Epithelial cell of esophagus (primary cell): Measurements from ENCODE around the gene FITM1.

Source experiments
- DNase-seq: peaks from one replicate; pipeline ENCODE4 v3.0.0; 2010; ENCODE audit warnings: low read depth
- H3K4me3 ChIP-seq: 2 replicates; pipeline ENCODE4 v1.5.1; 2011; ENCODE audit warnings: mild to moderate bottlenecking, low read length, control low read depth
- TF ChIP-seq, protein P1 (sequence below): IDR thresholded peaks from 2 replicates; pipeline ENCODE4 v1.5.1; 2011; ENCODE audit warnings: low read depth, mild to moderate bottlenecking, low read length, control low read depth, inconsistent platforms; ENCODE audit not compliant: insufficient read depth; ENCODE audit errors: missing control alignments

Gene FITM1

GRCh38 chr14:24171422-24172260 lies 41.2 kb downstream of the FITM1 start, which contains the start of gene REC8:
TSS of gene REC8 (plus strand) at chr14:24172080. CDS start at chr14:24172553, 473 bp downstream.
- TF ChIP-seq, protein P1, sequence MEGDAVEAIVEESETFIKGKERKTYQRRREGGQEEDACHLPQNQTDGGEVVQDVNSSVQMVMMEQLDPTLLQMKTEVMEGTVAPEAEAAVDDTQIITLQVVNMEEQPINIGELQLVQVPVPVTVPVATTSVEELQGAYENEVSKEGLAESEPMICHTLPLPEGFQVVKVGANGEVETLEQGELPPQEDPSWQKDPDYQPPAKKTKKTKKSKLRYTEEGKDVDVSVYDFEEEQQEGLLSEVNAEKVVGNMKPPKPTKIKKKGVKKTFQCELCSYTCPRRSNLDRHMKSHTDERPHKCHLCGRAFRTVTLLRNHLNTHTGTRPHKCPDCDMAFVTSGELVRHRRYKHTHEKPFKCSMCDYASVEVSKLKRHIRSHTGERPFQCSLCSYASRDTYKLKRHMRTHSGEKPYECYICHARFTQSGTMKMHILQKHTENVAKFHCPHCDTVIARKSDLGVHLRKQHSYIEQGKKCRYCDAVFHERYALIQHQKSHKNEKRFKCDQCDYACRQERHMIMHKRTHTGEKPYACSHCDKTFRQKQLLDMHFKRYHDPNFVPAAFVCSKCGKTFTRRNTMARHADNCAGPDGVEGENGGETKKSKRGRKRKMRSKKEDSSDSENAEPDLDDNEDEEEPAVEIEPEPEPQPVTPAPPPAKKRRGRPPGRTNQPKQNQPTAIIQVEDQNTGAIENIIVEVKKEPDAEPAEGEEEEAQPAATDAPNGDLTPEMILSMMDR, result no peak
- H3K4me3 ChIP-seq, result no peak within 1 kb of the TSS
- DNase-seq, result peak; percentile 66

- TF ChIP-seq, protein P1, result no peak
- H3K4me3 ChIP-seq, result no peak overlapping the region
- DNase-seq, result no peak
Observed at GRCh38 chr14:24172261-24172860, 41.9 kb downstream of the FITM1 start.

- no peak for DNase-seq
- no peak overlapping the region for H3K4me3 ChIP-seq
- TF ChIP-seq, protein P1, result no peak
Observed at GRCh38 chr14:24172871-24173281, 42.4 kb downstream of the FITM1 start.

DNA sequence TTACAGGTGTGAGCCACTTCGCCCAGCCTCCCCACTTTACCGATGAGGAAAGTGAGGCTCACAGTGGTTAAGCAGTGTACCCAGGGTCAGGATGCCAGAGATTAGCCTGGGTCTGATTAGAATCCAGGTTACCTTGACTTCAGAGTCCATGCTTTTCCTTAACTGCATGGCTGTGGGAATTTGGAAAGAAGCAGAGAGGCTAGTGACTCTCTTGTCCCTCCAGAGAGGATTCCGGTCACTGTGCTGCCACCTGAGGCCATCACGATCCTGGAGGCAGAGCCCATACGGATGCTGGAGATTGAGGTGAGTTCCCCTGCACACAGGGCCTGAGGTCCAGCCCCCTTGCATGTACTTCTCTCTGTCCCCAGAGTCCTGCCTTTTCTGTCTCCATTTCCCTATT lies 46.1 kb downstream of the FITM1 start:
- H3K4me3 ChIP-seq, result no peak overlapping the region

DNA sequence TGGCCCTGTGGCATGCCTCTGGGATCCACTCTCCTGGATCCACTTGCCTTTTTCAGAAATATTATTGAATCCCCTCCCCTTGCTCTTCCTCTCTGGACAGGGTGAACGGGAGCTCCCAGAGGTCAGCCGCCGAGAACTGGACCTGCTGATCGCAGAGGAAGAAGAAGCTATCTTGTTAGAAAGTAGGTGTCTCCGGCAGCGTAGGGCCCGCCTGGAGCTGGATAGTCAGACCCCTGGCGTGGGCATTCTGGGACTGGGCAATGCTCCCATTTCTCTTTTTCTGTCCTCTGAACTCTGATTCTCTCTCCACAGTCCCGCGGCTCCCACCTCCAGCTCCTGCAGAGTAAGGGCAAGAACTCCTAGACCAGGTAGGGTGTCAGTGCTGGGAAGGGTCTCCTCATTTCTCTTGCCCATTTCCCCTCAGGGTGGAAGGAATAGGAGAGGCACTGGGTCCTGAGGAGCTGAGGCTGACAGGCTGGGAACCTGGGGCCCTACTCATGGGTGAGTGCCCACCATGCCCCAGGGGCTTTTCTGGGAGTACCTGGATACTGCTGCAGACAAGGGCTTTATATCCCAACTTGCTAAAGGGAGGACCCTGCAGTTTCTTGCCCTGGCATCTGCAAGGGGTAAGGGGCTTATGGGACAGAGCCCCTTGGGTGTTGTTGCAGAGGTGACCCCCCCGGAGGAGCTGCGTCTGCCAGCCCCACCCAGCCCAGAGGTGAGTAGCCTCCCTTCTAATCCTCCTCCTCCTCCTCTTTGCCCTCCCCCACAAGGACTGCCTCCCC lies 46.8 kb downstream of the FITM1 start:
- TF ChIP-seq, protein P1, result no peak
- no peak for DNase-seq
- no peak overlapping the region for H3K4me3 ChIP-seq

More for the DNA sequence above, 46.1 kb downstream of the FITM1 start:
- no peak for DNase-seq
- TF ChIP-seq, protein P1, result no peak

DNA sequence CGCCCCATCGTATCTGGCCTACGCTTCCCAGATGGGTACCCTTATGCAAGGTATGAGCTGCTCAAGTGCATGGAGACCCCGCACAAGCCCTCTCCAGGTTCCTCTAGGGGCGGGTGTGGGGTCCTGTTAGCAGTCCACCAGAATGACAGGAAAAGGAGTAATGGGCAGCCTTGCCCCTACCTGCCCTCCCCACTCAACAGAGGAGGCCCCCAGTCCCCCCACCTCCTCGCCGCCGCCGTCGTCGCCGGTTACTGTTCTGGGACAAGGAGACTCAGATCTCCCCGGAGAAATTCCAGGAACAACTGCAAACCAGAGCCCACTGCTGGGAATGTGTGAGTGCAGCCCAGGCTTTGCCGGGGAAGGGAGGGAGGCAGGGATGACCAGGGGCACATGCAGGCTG lies 47.4 kb downstream of the FITM1 start:
- TF ChIP-seq, protein P1, result no peak
- H3K4me3 ChIP-seq, result no peak overlapping the region
- DNase-seq, result no peak
